GM18861 (cell line): ENCODE results near the gene KCNC1.

Experiments
- ATAC-seq: cut with Tn5 transposase; IDR thresholded peaks from one replicate; pipeline ENCODE4 v1.9.1; 2021; ENCODE audit not compliant: unreplicated experiment

KCNC1 gene

DNA sequence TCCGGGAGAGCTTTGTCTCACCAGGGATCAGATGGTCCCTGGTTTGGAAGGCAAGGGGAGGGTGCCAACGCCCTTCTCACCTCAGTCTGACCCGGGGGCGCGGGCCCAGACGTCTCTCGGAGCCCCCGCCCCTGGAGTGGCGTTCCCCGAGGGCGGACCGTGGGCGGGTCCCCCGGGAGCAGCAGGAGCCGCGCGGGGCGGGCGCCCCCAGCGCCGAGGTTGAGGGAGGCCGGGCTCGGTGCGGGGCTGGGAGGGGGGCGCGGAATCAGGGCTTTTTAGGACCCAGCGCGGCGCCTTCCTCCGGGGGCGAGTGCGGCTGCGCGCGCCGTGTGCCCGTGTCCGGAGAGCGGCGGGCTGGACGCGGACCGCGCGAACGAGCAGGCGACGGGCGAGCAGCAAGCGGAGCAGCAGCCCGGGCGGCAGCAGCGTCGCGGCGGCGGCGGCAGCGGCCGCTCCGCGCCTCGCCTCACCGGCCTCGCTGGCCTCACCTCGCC lies at the start of gene KCNC1:
Gene KCNC1, plus strand, starts transcription at position 364 of the 494 bp plus-strand sequence. CDS start 1,222 bp downstream, outside the sequence.
- ATAC-seq = no peak

DNA sequence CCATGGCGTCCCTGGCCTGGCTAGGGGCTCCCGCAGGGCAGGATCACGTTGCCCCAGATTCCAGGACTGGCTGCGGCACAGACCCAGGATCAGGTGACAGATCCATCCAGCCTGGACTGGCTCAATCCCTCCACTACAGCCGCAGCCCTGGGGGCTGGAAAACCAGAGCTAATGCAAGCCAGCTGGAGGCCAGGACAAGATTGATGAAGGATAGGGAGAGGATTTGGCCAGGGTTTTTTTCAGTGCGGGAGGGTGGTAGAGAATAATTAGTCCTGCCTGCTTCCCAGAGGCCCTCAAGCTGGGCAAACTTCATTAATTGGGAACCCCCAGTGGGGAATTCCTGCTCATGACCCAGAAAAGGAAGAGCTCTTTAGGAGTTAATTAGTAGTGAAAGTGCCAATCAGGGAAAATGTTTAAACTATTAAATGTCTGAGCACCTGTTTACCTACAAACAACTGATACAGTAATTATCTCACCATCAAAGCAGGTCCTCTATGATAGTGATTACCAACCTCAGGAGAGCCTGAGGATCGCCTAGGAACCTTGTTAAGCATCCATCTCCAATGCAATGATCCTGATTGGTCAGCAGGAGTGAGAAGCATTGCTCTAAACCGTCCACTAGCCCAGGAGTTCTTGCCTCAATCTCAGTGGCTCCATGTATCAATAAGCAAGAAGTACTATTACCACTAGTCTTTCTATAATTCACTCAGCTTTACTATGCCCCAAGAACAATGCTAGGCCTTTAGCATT lies 48.2 kb upstream of the KCNC1 start:
- no peak for ATAC-seq

DNA sequence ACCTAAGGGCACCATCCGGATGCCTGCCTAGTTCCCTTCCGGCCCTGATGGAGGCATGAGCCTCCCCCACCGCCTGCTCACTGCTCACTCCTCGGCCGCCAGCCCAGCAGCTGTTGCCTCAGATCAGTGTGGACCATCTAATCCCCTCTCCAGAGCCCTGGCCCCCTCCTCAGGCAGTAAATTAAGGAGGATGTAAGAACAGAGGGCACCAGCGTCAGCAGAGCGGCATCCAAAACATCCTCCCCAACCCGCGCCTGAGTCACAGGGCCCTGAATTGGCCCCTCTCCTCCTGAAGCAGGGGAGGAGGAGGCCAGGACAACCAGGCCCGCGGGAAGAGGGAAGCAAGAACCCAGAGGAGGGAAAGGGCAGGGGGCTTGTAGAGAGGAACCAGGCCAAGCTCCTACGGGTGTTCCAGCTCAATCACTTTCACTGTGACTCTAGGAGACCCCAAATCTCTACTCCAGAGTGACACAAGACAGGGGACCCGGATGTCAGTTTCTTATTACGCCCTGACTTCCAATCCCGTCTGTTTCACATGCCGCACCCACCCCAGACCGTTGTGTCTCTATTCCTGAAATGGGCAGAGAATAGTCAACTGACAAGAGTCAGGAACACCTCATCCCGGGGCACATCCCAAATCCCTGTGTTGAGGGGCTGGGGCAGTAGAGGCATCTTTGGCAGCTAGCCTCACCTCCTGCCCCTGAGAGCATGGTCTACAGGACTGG lies 46.5 kb upstream of the KCNC1 start:
- ATAC-seq = no peak

DNA sequence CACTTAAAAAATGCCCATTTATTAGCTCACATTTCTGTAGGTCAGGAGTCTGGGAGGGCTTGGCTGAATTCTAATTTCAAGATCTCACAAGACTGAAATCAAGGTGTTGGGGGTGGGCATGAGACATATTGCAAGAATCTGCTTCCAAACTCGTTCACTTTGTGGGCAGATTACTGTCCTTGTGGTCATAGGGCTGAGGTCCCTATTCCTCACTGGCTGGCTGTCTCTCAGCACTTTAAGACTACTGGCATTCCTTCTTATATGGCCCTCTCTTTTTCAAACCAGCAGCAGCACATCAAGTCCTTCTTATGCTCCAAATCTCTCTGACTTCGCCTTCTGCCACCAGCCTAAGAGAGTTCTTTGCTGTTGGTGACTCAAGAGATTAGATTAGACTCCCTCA lies 43.0 kb upstream of the KCNC1 start:
- no peak for ATAC-seq

DNA sequence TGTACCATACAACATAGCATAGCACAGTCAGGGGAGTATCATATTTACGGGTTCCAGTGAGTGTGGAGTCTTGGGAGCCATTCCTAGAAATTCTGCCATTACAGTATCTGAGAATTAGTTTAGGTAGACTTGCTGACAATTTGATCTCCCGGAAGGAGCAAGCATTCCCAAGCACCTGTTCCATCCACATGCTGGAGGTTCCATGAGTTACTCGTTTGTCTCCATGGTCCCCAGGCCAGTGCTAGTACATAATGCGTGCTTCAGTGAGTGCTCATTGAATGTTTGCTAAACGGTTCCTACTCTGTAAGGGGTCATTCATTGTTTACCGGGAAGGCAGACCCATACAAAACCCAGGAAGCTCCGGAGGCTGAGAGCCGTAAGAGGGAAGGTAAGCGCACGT lies 42.6 kb upstream of the KCNC1 start:
- ATAC-seq = no peak

DNA sequence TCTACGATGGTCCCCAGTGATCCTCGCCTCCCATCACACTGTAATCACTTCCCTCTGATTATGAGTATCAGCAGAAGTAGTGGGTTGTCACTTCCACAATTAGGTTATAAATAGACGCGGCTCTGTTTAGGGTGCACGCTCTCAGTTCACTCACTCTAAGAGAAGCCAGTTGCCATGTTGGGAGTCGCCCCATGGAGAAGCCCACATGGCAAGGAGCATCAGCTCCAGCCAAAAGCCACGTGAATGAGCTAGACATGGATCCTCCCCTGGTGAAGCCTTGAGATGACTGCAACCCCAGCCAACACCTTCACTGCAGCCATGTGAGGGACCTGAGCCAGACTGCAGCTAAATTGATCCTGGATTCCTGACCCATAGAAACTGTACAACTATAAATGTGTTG lies 41.6 kb upstream of the KCNC1 start:
- no peak for ATAC-seq

DNA sequence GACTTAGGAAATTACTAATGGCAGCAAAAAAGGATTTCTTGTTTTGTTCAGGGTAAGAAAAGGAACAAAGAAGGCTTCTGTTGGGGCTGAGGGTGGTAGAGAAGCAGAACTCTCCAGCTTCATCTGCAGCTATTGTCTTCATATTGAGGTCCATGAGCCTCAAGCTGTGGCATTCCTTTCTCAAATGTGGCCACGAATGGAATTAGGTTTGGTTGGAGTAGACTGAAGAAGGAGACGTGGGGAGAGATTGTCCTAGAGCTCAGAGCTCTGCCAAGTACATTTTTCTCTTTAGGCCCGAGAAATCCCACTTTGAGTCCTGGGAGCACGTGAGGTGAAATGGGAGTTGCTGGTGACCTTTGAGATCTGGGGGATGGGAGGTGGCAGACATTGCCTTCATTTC lies 41.0 kb upstream of the KCNC1 start:
- ATAC-seq = no peak

DNA sequence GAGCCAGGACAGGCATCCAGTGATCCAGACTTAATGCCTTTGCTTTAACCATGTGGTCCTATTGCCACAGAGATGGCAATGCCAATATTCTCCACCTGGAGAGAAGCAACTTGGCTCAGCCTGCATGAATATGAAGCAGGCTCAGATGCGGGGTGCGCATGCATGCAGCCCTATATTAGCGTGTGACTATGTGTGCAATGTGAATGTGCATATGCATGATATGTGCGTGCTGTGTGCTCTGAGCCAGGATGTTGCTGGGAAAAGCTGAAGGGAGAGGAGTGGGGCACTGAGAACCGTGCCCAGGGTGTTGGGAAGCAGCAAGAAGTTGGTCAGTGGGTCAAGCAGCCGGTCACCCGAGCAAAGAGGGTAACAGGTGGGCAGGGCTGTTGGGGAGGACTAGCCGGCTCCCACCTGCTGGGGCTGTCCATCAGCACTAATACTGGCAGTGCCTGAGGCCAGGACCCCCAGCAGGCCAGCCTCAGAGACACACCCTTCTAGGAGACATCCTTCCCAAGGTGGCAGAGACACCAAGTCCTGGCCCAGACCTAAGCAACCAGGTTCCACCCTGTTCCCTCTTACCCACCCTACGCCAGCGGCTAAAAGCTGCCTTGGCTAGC lies 40.0 kb upstream of the KCNC1 start:
- ATAC-seq = no peak

DNA sequence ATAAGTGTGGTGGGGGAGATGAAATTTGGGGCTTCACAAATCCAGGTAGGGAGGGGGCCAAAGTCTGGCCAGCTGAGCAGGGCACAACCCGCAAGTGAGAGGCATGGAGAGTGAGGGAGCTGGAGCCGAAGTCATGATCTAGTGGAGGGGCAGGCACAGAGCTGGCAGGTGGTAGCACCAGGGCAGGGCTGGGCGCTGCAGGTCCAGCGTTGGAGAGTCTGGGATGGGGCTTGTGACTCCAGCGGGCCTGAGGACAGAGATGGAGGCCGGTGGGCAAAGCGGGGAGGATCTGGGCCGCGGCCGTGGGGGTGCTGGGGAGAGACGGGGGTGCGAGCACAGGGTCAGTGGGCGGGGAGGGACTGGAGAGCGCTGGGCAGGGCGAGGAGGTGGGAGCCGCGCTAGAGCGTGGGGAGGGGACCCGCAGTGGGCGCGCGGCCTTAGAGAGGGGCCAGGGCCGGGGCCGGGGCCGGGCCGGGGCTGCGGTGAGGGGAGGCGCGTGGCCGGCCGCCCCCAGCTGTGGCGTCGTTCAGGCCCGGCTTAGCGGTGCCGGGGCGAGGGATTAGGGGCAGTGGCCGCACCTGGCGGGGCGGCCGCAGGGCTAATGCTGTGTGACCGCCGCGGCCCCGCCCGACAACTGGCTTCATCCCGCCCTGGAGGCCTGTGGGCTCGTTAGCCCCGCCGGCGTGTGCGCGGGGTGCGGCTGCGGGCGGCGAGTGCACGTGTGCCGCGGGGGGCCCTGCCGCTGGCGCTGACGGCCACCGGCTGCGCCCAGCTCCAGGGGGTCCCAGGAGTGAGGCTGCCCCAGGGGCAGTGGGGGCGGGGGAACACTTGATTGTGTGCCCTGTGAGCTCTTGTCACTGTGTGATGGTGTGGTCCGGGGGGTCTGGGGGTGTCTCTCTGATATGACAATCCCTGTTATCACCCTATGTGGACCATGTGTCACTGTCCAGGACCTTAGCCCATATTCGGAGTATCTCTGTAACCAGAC lies 38.8 kb upstream of the KCNC1 start:
- no peak for ATAC-seq

DNA sequence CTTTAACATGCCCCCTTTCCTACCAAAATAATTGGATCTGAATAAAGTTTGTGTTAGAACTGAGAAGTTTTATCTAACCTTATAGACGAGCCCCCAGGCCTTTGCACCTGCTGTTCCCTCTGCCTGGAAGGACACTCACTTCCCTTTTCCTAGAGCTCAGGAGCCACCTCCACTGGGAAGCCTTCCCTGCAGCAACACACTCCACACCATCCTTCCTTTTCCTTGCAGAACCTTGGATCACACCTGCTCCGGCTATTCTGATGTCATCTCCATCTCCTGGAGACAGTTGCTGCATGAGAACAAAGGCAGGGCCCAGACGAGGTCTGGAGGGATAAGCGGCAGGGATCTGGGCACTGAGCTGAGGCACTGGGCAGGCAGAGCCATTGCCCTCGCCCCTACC lies 37.8 kb upstream of the KCNC1 start:
- no peak for ATAC-seq

DNA sequence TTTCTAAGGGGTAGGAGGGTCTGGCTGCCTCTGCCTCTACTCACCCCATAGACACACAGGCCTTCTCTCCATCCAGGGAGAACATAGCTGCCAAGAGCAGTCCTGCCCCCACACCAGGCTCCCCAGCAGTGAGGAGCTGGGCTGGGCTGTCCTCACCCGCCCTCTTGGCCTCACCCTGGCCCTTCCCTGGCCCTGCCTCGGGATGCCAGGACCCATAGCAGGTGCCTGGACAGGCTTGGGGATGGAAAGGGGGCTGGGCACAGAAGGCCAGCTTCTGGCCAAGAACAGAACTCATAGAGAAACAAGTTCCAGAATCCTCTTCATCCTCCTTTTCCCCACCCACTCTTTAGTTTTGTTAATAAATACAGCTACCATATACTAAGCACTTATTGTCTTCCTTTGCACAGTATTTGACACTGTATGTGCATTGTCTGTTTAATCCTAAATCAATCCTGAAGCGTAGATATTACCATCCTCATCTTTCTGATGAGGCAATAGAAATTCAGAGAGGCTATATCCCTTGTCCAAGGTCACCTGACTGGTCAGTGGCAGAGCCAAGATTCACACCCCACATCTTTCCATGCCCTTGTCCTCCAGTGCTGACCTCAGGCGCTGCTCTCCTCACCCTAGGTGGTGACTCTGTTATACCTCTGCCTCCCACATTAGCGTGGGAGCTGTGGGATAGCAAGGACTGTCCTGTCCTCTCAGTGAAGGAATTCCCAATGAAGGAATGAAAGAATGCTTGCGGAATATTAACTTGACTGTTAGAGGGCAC lies 37.2 kb upstream of the KCNC1 start:
- ATAC-seq = no peak

DNA sequence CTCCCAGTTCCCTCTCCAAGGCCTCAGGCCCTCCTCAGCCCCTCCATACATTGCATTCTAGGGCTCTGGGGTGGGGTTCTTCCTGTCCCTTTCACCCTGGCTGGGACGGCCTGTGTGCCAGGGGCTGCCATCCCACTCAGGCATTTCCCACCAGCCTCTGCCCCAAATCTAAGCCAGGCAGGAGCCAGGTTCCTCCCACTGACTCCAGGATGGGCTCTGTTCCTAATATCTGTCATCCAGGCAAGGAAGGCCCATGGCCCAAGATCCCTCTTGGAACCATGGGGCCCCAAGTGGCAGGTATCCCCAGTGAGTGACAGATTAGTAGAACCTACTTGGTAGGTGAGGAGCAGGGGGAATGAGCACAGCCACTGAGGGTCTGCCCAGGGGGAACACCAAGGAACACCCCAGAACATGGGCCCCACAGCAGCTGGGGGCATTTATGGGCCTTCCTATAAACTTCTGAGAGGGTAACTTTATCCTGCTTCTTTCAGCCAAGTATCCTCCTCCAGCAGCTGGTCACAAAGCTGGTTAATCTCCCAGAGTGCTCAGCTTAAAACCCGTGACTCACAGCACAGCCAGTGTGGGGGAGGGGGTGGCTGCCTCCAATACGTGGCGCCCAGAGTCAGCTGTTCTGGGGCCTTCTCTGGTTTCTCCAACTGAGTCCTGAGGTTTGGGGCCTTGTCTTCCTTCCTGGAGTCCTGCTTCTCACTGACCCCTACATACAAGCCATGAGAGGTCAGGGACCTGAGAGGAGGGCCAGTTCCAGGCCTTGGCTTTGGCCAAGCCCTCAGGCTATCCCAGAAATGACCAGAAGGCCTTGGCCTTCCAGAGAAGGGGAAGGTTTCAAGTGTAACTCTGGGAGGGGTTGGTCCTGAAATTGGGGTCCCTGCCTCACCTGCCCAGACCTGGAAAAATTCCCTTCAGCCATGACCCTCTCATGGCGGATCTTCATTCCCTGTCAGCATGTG lies 35.1 kb upstream of the KCNC1 start:
- no peak for ATAC-seq

DNA sequence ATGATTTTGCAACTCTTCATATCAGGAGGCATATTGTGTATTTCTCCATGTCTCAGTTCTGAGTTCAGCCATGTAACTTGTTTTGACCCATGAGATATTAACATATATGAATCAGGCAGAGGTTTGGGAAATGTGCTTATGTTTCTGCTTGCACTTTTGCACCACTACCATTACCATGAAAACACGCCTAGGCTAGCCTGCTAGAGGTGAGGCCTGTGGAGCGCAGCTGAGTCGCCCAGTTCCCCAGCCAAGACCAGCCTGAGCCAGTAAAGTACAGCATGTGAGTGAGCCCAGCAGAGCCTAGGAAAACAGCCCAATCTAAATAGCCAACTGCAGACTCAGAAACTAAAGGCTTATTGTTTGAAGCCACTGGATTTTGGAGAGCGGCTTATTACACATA lies 33.6 kb upstream of the KCNC1 start:
- no peak for ATAC-seq

DNA sequence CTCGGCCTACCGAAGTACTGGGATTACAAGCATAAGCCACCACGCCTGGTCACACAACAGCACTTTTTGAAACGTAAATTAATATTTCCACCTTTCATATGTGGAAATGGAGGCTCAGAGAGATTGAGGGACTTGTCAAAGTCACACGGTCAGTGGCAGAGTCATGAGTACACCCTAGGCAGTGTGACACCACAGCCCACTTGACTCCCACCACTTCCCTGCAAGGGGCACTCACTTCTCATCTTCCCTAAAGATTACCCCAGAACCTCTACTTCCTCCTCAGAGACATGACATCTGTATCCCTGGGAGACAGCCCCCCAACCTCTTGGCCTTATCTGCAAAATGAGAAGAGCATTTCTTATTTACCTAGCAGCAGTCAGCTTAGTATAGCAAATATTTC lies 31.7 kb upstream of the KCNC1 start:
- ATAC-seq = no peak

DNA sequence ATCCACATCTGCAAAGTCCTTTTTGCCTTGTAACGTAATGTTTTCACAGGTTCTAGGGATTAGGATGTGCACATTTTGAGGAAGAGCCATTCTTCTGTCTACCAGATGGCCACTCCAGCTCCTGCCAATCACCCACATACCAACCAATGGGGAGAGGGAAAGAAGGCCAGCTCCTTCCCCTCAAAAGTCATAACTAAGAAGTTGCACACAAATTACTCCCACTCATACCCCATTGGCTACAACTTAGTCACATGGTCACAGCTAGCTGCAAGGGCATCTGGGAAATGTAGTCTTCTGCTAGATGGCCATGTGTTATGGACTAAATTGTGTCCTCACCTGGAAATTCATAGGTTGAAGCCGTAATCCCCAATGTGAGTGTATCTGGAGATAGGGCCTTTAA lies 30.6 kb upstream of the KCNC1 start:
- ATAC-seq = peak; percentile 48

DNA sequence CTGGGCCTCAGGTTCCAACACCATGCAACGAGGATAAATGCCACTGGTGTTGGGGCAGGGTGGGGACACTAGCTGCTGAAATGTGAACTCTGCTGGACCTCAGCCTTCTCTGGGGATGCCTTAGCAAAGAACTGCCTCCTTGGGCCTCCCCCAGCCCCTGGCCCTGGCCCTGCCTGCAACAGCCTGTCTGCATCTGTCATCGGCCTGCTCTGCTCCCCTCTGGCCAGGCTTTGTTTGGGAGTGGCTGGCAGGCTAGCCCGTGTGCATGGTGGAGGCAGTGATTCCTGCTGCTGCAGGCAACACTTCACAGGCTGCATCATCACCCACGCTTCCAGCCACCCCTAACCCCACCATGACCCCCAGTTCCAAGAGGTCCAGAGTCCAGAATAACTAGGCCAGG lies 26.8 kb upstream of the KCNC1 start:
- ATAC-seq = no peak

DNA sequence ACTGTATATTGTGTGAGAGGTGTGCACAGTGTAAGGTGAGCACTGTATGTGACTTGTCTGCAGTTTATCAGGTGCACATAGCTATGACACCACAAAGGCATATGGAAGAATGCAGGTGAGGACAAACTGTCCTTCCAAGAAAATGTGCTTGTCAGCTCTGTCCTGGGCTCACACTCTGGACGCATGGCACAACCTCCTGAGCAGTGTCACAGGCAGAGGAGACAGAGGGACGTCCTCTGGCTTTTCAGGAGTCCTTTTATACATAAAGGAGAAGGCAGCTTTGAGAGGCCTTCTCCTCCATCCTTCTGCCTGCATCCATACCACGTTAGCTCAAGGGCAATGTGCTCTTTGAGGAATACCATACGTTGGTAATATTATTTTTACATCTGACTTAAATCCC lies 22.7 kb upstream of the KCNC1 start:
- no peak for ATAC-seq

DNA sequence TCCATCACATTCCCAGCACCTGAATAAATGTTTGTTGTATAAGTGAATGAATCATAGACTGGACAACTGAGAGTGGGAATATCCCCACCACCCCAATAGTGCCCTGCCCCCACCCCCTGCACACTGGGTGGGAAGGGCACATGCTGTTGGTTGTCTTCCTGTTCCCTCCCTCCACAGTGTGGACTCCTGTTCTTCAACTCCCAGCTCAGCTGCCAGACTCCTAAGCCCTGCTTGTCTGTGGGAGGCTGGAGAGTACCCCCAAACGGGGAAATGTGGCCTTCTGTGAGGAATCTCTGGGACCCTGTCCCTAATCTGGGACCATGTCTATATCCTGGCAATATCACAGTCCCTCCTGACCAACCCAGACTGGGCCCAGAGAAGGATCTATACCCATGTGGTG lies 20.7 kb upstream of the KCNC1 start:
- no peak for ATAC-seq

DNA sequence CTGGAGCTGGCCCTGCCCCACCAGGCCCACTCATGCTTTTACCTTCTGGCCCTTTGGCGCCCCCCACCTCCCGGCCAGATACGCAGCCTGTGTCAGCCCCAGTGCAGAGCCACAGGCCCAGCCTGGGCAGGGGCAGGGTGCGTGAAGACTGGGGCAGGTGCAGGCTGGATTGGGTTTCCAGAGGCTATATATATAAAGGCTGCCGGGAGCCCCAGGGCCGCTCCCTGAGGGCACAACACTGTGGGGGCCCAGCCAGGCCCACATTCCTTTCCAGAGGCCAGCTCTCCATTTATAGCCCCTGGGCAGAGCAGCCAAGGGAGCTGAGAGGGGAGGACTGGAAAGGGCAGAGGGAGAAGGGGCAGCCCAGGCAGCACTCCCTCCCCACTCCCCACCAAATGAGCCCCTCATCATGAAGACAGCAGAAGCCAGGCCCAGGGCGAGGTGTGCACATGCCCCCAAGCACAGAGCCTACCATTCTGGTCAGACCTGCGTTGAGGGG lies 20.2 kb upstream of the KCNC1 start:
- no peak for ATAC-seq
